K562 (cell line): ENCODE measurements around the gene TCP11. TPM values are rescaled to one million over a fixed set of nuclear protein-coding genes. Genes with fewer than 3 reads are reported as not detected.

Experiments
- MAFF ChIP-seq: IDR thresholded peaks from 2 replicates; pipeline ENCODE4 v1.6.1; 2012; ENCODE audit warnings: low read length, improper control_type of control experiment
- polyA plus RNA-seq, 8 experiments: library from polyadenylated mRNA; depleted of rRNA in 4 of 8; stranded (reverse) in 5 of 8; unstranded in 3 of 8; fragments of >200 nt; fragmentation: Nextera tagmentation in 2 of 8; fragmentation: Illumina TruSeq in 1 of 8; extraction: Ambion mirVana in 2 of 8; extraction: Trizol in 1 of 8; gene quantifications; 2 replicates each; pipeline versions ENCODE4 v1.2.1 to v1.2.3, GENCODE V29; 2011 to 2014; ENCODE audit warnings: inconsistent platforms in 1 of 8, missing spikeins in 1 of 8
- total RNA-seq, 7 experiments: library from RNA; depleted of rRNA in 6 of 7; stranded (reverse); fragments of >200 nt in 6 of 7; fragmentation: Illumina TruSeq in 2 of 7; extraction: Trizol in 2 of 7; gene quantifications; 2 replicates each; pipeline versions ENCODE4 v1.2.1 to v1.2.3, GENCODE V29; 2011 to 2021; ENCODE audit warnings: low replicate concordance in 1 of 7
- TF ChIP-seq, protein P1 (sequence below): fragments of 450-650 bp; formaldehyde crosslinking; IDR thresholded peaks from 2 replicates; pipeline ENCODE4 v1.4.0; 2020; ENCODE audit warnings: mild to moderate bottlenecking, moderate library complexity
- TF ChIP-seq, protein P2 (sequence below): fragments of 450-650 bp; IDR thresholded peaks from 2 replicates; pipeline ENCODE4 v1.6.1; 2016; ENCODE audit warnings: low read depth
- TF ChIP-seq, protein P3 (sequence below), 3 experiments: fragments of 200-800 bp in 1 of 3; sonication (Bioruptor generic) in 1 of 3; sonication (generic) in 1 of 3; formaldehyde crosslinking in 1 of 3; IDR thresholded peaks; 2 replicates each; pipeline versions ENCODE4 v1.6.1 to v1.8.0; 2016 to 2022; ENCODE audit warnings: mild to moderate bottlenecking in 2 of 3, missing compliant biosample characterization in 2 of 3, missing genetic modification characterization in 2 of 3, missing genetic modification reagents in 1 of 3

TCP11 gene
- total and polyA plus RNA-seq, 9 of the 15 experiments (the other 6 are each of a cell fraction or from before 2014, with no cell fraction given) = not detected

DNA sequence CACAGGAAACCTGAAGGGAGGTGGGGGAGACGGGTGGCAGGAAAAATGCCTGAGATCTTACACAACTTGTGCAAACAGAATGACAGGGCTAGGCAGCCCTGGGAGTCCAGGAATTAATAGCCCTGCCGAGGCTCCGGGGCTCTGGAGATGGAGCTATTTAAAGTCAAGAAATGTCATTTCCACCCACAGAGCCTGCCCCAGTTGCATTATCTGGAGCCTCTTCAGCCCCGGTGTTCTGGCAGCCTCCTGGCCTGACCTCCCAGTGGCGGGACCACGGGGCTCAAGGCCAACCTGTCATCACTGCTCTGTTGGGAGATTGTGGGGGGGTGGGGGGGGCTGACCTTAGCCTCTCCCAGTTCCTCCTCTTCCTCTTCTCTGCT lies 44.2 kb upstream of the TCP11 start (continued):
- TF ChIP-seq, protein P1, sequence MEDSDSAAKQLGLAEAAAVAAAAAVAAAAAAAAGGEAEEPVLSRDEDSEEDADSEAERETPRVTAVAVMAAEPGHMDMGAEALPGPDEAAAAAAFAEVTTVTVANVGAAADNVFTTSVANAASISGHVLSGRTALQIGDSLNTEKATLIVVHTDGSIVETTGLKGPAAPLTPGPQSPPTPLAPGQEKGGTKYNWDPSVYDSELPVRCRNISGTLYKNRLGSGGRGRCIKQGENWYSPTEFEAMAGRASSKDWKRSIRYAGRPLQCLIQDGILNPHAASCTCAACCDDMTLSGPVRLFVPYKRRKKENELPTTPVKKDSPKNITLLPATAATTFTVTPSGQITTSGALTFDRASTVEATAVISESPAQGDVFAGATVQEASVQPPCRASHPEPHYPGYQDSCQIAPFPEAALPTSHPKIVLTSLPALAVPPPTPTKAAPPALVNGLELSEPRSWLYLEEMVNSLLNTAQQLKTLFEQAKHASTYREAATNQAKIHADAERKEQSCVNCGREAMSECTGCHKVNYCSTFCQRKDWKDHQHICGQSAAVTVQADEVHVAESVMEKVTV (CRISPR knock-in tag) = no peak
- no peak for TF ChIP-seq MAFF
- TF ChIP-seq, protein P2, sequence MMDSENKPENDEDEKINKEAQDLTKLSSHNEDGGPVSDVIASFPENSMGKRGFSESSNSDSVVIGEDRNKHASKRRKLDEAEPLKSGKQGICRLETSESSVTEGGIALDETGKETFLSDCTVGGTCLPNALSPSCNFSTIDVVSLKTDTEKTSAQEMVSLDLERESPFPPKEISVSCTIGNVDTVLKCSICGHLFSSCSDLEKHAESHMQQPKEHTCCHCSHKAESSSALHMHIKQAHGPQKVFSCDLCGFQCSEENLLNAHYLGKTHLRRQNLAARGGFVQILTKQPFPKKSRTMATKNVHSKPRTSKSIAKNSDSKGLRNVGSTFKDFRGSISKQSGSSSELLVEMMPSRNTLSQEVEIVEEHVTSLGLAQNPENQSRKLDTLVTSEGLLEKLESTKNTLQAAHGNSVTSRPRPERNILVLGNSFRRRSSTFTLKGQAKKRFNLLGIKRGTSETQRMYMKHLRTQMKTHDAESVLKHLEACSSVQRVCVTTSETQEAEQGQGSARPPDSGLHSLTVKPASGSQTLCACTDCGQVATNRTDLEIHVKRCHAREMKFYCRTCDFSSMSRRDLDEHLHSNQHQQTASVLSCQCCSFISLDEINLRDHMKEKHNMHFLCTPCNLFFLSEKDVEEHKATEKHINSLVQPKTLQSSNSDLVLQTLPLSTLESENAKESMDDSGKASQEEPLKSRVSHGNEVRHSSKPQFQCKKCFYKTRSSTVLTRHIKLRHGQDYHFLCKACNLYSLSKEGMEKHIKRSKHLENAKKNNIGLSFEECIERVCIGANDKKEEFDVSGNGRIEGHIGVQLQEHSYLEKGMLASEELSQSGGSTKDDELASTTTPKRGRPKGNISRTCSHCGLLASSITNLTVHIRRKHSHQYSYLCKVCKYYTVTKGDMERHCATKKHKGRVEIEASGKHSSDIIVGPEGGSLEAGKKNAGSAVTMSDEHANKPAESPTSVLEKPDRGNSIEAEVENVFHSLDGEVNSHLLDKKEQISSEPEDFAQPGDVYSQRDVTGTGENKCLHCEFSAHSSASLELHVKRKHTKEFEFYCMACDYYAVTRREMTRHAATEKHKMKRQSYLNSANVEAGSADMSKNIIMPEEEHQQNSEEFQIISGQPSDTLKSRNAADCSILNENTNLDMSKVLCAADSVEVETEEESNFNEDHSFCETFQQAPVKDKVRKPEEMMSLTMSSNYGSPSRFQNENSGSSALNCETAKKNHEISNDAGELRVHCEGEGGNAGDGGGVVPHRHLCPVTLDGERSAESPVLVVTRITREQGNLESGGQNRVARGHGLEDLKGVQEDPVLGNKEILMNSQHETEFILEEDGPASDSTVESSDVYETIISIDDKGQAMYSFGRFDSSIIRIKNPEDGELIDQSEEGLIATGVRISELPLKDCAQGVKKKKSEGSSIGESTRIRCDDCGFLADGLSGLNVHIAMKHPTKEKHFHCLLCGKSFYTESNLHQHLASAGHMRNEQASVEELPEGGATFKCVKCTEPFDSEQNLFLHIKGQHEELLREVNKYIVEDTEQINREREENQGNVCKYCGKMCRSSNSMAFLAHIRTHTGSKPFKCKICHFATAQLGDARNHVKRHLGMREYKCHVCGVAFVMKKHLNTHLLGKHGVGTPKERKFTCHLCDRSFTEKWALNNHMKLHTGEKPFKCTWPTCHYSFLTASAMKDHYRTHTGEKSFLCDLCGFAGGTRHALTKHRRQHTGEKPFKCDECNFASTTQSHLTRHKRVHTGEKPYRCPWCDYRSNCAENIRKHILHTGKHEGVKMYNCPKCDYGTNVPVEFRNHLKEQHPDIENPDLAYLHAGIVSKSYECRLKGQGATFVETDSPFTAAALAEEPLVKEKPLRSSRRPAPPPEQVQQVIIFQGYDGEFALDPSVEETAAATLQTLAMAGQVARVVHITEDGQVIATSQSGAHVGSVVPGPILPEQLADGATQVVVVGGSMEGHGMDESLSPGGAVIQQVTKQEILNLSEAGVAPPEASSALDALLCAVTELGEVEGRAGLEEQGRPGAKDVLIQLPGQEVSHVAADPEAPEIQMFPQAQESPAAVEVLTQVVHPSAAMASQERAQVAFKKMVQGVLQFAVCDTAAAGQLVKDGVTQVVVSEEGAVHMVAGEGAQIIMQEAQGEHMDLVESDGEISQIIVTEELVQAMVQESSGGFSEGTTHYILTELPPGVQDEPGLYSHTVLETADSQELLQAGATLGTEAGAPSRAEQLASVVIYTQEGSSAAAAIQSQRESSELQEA = no peak
- TF ChIP-seq, protein P3, sequence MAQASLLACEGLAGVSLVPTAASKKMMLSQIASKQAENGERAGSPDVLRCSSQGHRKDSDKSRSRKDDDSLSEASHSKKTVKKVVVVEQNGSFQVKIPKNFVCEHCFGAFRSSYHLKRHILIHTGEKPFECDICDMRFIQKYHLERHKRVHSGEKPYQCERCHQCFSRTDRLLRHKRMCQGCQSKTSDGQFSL (CRISPR knock-in tag; IDR thresholded peaks at IDR 0.05) = peak; percentile 59; the same call in 1 of the 2 replicates
- TF ChIP-seq, protein P3 (tag; IDR thresholded peaks at IDR 0.05) = no peak
- TF ChIP-seq, all 486 proteins: peak for 2
